Measurements from ENCODE around the gene FAM3D. TPM values are rescaled to one million over a fixed set of nuclear protein-coding genes. Genes with fewer than 3 reads are reported as not detected.

The FAM3D gene
- total and polyA plus RNA-seq, 5 donors from 2014 or later: not detected

DNA sequence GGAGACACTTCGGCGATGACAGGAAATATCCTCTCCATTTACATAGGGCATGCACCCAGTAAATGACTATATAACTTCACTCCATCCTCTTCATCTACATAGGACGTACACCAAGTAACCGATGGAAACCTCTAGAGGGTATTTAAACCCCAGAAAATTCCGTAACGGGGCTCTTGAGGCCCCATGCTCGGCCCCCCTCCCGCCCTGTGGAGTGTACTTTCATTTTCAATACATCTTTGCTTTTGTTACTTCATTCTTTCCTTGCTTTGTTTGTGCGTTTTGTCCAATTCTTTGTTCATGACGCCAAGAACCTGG is 81.9 kb downstream of the FAM3D start:
- peak overlapping the region; percentile 88 to 93 (median 90) for H3K4me3 Mint-ChIP-seq
- H3K27ac Mint-ChIP-seq: no peak overlapping the region
- H3K4me1 Mint-ChIP-seq: peaks cover 0 to 19% (median 1%) of the 10 kb centered on the region in 4 donors
- no peaks in the 10 kb centered on the region for H3K36me3 ChIP-seq (ENCODE audit: control insufficient read depth, insufficient read depth, low read length)
- H3K27ac ChIP-seq (ENCODE audit: insufficient read depth, low read length, poor library complexity, severe bottlenecking): no peak overlapping the region
- peaks cover 13% of the 10 kb centered on the region for H3K4me1 ChIP-seq (ENCODE audit: control insufficient read depth, insufficient read depth, low read length, poor library complexity, severe bottlenecking)
- peaks cover 23% of the 10 kb centered on the region for H3K27me3 ChIP-seq (ENCODE audit: control insufficient read depth, insufficient read depth, low read length)
- ATAC-seq (ENCODE audit: low read depth in 2 of 2) (no peak), DNase-seq (peak in 1 of 3 donors; percentile 16)
- peaks cover 61% of the 10 kb centered on the region for H3K27me3 Mint-ChIP-seq
- peak overlapping the region; percentile 84 for H3K4me3 ChIP-seq (ENCODE audit: low read depth, low read length)
- H3K9me3 ChIP-seq (ENCODE audit: control insufficient read depth in 2 of 2, low read length in 2 of 2): no peaks in the 10 kb centered on the region
- H3K9me3 Mint-ChIP-seq: peaks cover 0 to 6% (median 0%) of the 10 kb centered on the region in 7 donors
- H3K36me3 Mint-ChIP-seq: peaks cover 4% of the 10 kb centered on the region

Other genes starting within 250 kb of the FAM3D start
- 40.1 TPM for gene PDHB, start 232.9 kb downstream of the FAM3D start, total RNA-seq
- gene PDHB, start 232.9 kb downstream of the FAM3D start, polyA plus RNA-seq: 100 to 1,000 TPM; 116 to 159 (median 133) TPM
- 5.8 TPM for gene KCTD6, start 174.7 kb downstream of the FAM3D start, total RNA-seq
- gene KCTD6, start 174.7 kb downstream of the FAM3D start, polyA plus RNA-seq: 10 to 100 TPM in 2 of 4 donors, 1 to 10 TPM in 2; 8.1 to 14.3 (median 10.8) TPM
- gene ACOX2, start 129.6 kb downstream of the FAM3D start, total RNA-seq: not detected
- not detected for gene ACOX2, start 129.6 kb downstream of the FAM3D start, polyA plus RNA-seq
- gene FAM107A, start 89.4 kb downstream of the FAM3D start, total RNA-seq: not detected
- gene FAM107A, start 89.4 kb downstream of the FAM3D start, polyA plus RNA-seq: not detected